Ovary (tissue), 9 donors: ENCODE measurements around the gene CFAP61. TPM values are rescaled to one million over a fixed set of nuclear protein-coding genes. Genes with fewer than 3 reads are reported as not detected.

Experiments
- DNase-seq, 5 donors: peaks; one replicate each; pipeline ENCODE4 v3.0.0-alpha.2; 2019 to 2020
- H3K27ac ChIP-seq, 2 donors: fragments of 200-600 bp; one replicate each; pipeline versions ENCODE4 v1.5.1 to v1.8.0; 2019 to 2022
- H3K27me3 ChIP-seq: fragments of 200-600 bp; one replicate; pipeline ENCODE4 v1.8.0; 2022
- H3K36me3 ChIP-seq: fragments of 200-600 bp; sonication (generic); one replicate; pipeline ENCODE4 v1.5.1; 2019
- H3K4me1 ChIP-seq: one replicate; pipeline ENCODE4 v1.8.1; 2013; ENCODE audit warnings: mild to moderate bottlenecking, moderate library complexity; ENCODE audit not compliant: insufficient read depth
- H3K4me3 ChIP-seq: fragments of 200-600 bp; sonication (generic); one replicate; pipeline ENCODE4 v1.5.1; 2017
- H3K9me3 ChIP-seq, 2 donors: fragments of 200-600 bp in 1 of 2; sonication (generic) in 1 of 2; one replicate each; pipeline versions ENCODE4 v1.5.1 to v1.8.1; 2013 to 2019; ENCODE audit warnings: mild to moderate bottlenecking in 1 of 2, moderate library complexity in 1 of 2
- EP300 ChIP-seq: sonication (generic); formaldehyde crosslinking; IDR thresholded peaks from one replicate; pipeline ENCODE4 v1.6.1; 2017; ENCODE audit warnings: antibody characterized with exemption
- POLR2A ChIP-seq: fragments of 450-650 bp; IDR thresholded peaks from one replicate; pipeline ENCODE4 v1.6.1; 2017; ENCODE audit warnings: antibody characterized with exemption, mild to moderate bottlenecking, moderate library complexity
- WGBS, 3 donors: extraction: QIAGEN DNeasy Blood & Tissue Kit in 1 of 3; methylation state at CpG; one replicate each; pipeline versions ENCODE4 v1.1.5 to v1.1.7; 2013 to 2017; 5-methylcytosine and 5-hydroxymethylcytosine counted together
- intact Hi-C, 4 donors: fragments of 100-400 bp; cut with DNase I; formaldehyde crosslinking; loops; one replicate each; pipeline versions ENCODE4 v1.11.0 to v1.15.1; 2022 to 2023
- polyA plus RNA-seq, 2 donors: library from polyadenylated mRNA; stranded (reverse); fragments of 200-250 nt in 1 of 2; fragments of 350-450 nt in 1 of 2; fragmentation: Illumina TruSeq in 1 of 2; extraction: RNeasy Lipid Tissue Mini Kit (QIAGEN cat#74804) in 1 of 2; gene quantifications; one replicate each; pipeline ENCODE4 v1.2.3, GENCODE V29; 2013 to 2014
- total RNA-seq, 7 donors: library from RNA; depleted of rRNA in 2 of 7; stranded (reverse); fragments of >200 nt in 2 of 7; fragmentation: NEBNext Ultra II Directional in 3 of 7; extraction: Animal tissue kit (Norgen Biotek cat#: 25700) in 3 of 7; gene quantifications; one replicate each; pipeline versions ENCODE4 v1.1.0 to v1.2.4, GENCODE V29; 2016 to 2023
- TF ChIP-seq, protein P1 (sequence below), 3 donors: fragments of 450-650 bp in 2 of 3; fragments of 200-600 bp in 1 of 3; IDR thresholded peaks; one replicate each; pipeline versions ENCODE4 v1.5.1 to v1.8.0; 2016 to 2022; ENCODE audit warnings: antibody characterized with exemption in 3 of 3, mild to moderate bottlenecking in 1 of 3
- donor health status: DM: no; HTN: no; CAD: no; lungs with moderate emphysema.
- donor health status: DM: no; HTN: no; CAD: no.
- donor health status: Bipolar disorder and iron deficiency.
- donor health status: DM: yes; HTN: yes; CAD: no.
- donor health status: DM: no; HTN: no; CAD: no.
- donor health status: DM: yes; HTN: yes; CAD: no.

CFAP61 gene
- total and polyA plus RNA-seq, 9 donors, result 0.12 to 13.1 (median 0.96) TPM; not detected in 1

DNA sequence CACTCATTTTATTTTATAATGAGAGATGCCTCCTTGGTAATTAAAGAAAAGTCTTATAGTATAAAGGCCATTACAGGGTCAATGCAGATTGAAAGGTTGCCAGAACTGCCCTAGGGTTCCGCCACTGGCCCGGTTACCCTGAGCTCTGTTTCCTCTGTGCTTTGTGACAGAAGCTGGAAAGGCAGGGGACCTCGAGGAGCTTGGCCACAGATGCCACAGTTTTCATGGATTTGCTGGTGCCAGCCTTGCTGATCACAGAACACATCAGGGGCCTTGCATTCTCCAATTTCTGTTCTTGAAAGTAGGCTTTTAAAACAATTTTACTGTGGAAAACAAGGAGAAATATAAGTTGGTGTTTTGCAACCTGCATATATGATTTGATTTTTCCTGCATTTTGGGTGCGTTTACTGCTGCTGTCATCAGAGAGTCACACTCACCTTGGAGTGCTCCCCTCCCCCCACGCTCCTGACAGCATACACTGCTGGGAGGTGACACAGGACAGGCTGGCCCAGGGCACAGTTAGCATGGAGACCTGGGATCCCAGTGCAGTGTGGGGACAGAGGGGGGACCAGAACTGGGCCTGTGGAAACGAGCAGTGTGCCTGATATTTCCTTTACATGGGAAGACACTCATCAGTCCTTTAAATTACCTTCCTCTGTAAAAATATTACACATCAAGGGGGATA is 142.8 kb downstream of the CFAP61 start:
- no peaks in the 10 kb centered on the region for H3K4me1 ChIP-seq
- no peak overlapping the region for H3K4me3 ChIP-seq
- no peak overlapping the region for H3K27ac ChIP-seq
- H3K9me3 ChIP-seq, result no peaks in the 10 kb centered on the region
- H3K27me3 ChIP-seq, result no peaks in the 10 kb centered on the region
- intact Hi-C loops, result no loop called here
- H3K36me3 ChIP-seq, result no peaks in the 10 kb centered on the region
- TF ChIP-seq EP300, result no peak
- no peak for TF ChIP-seq POLR2A
- TF ChIP-seq, protein P1, sequence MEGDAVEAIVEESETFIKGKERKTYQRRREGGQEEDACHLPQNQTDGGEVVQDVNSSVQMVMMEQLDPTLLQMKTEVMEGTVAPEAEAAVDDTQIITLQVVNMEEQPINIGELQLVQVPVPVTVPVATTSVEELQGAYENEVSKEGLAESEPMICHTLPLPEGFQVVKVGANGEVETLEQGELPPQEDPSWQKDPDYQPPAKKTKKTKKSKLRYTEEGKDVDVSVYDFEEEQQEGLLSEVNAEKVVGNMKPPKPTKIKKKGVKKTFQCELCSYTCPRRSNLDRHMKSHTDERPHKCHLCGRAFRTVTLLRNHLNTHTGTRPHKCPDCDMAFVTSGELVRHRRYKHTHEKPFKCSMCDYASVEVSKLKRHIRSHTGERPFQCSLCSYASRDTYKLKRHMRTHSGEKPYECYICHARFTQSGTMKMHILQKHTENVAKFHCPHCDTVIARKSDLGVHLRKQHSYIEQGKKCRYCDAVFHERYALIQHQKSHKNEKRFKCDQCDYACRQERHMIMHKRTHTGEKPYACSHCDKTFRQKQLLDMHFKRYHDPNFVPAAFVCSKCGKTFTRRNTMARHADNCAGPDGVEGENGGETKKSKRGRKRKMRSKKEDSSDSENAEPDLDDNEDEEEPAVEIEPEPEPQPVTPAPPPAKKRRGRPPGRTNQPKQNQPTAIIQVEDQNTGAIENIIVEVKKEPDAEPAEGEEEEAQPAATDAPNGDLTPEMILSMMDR (IDR thresholded peaks at IDR 0.05), result no peak
- WGBS, 3 donors, result 51 to 60% (median 59%) methylated on average over 6 of the region's 6 CpGs
- no peak for DNase-seq

DNA sequence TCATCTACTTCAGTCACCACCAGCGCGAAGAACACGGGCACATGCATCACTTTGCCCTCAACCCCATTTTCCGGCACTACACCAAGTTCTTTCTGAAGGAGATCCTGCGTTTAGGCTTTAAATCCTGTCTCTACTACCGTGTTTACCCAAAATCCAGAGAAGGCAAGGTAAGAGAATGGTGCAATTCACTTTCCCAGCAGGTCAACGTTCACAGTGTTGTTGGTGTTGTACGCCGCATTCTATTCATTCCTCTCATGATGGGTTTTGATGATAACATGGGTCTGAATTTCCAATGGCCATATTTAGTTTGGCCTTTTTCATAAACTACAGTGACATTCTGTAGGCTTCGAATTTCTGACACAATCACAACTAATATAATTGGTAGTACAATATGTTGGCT is 144.3 kb downstream of the CFAP61 start:
- DNase-seq, result no peak
- no peaks in the 10 kb centered on the region for H3K36me3 ChIP-seq
- H3K9me3 ChIP-seq, result no peaks in the 10 kb centered on the region
- no peak overlapping the region for H3K4me3 ChIP-seq
- WGBS, 3 donors, result 82 to 85% (median 82%) methylated on average over 10 of the region's 10 CpGs
- H3K4me1 ChIP-seq, result no peaks in the 10 kb centered on the region
- intact Hi-C loops, result no loop called here
- H3K27me3 ChIP-seq, result no peaks in the 10 kb centered on the region
- no peak for TF ChIP-seq EP300
- TF ChIP-seq, protein P1 (IDR thresholded peaks at IDR 0.05), result no peak
- no peak for TF ChIP-seq POLR2A
- H3K27ac ChIP-seq, result no peak overlapping the region

- WGBS, 3 donors, result 85 to 92% (median 88%) methylated on average over 1 of the region's 1 CpG
- Histone ChIP-seq H3K4me1 (no peaks in the 10 kb centered on the region), H3K4me3 (no peak overlapping the region), H3K9me3 (no peaks in the 10 kb centered on the region), H3K36me3 (no peaks in the 10 kb centered on the region), H3K27ac (no peak overlapping the region), H3K27me3 (no peaks in the 10 kb centered on the region)
- intact Hi-C loops, result no loop called here
- no peak for DNase-seq
- no peak for TF ChIP-seq EP300
- TF ChIP-seq, protein P1 (IDR thresholded peaks at IDR 0.05), result no peak
- TF ChIP-seq POLR2A, result no peak
Measured at GRCh38 chr20:20198011-20198410, 145.7 kb downstream of the CFAP61 start.

- H3K36me3 ChIP-seq, result no peaks in the 10 kb centered on the region
- DNase-seq, result no peak
- no peak overlapping the region for H3K4me3 ChIP-seq
- intact Hi-C loops, result no loop called here
- TF ChIP-seq POLR2A (no peak), EP300 (no peak)
- TF ChIP-seq, protein P1 (IDR thresholded peaks at IDR 0.05), result no peak
- H3K27me3 ChIP-seq, result no peaks in the 10 kb centered on the region
- WGBS, 3 donors, result 30 to 41% (median 31%) methylated on average over 24 of the region's 24 CpGs
- no peaks in the 10 kb centered on the region for H3K4me1 ChIP-seq
- no peak overlapping the region for H3K27ac ChIP-seq
- no peaks in the 10 kb centered on the region for H3K9me3 ChIP-seq
Measured at GRCh38 chr20:20199361-20200160, 147.2 kb downstream of the CFAP61 start.
